ENCODE data around the gene CD74. TPM values are rescaled to one million over a fixed set of nuclear protein-coding genes. Genes with fewer than 3 reads are reported as not detected.

Gene CD74
- total and polyA plus RNA-seq, 2 of the 13 experiments (the other 11 are each of a cell fraction or from before 2014, with no cell fraction given) = 34.1 to 84.4 TPM

DNA sequence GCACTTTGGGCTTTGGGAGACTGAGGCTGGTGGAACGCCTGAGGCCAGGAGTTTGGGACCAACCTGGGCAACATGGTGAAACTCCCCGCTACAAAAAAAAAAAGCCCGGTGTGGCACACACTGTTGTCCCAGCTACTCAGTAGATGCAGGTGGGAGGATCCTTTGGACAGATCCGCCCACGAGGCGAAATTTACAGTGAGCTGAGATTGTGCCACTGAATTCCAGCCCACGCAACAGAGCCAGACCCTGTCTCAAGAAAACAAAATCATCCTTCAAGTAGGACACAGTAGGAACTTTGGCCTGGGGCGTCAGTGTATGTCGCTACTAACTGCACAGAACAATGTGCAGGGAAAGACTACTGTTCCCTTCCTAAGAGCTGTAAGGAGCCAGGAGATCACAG, 32.1 kb upstream of the CD74 start:
- POLR2A ChIA-PET = interaction anchor here (0.9 to 1.2 kb wide), 2 partner anchors 16 to 20 kb away, joined by 3 to 4 read pairs; no protein-coding TSS in a partner anchor
- ATAC-seq = no peak
- peaks cover 56% of the 10 kb centered on the region for H4K20me1 ChIP-seq (ENCODE audit: insufficient read depth, low read length)
- no peak overlapping the region for H3K9ac ChIP-seq (ENCODE audit: insufficient read depth, low read depth, low read length)
- no peak overlapping the region for H2AFZ ChIP-seq (ENCODE audit: low read length)
- H3K27me3 ChIP-seq (ENCODE audit: control insufficient read depth in 1 of 2, insufficient read depth in 2 of 2, low read length in 2 of 2) = no peaks in the 10 kb centered on the region; a peak in 1 of 5 replicates
- no peaks in the 10 kb centered on the region for H3K9me3 ChIP-seq (ENCODE audit: low read length)
- peaks cover 19 to 45% of the 10 kb centered on the region in 2 experiments for H3K36me3 ChIP-seq (replicated peaks in 1 of 2; ENCODE audit: control insufficient read depth in 1 of 2, insufficient read depth in 2 of 2, low read length in 2 of 2)
- WGBS (ENCODE audit: low lambda C conversion rate) = 97% methylated on average over 9 of the region's 9 CpGs
- H3K27ac ChIP-seq (ENCODE audit: extremely low read length, insufficient read depth, low read length) = no peak overlapping the region
- CTCF ChIA-PET (ENCODE audit: low intra/inter-chr PET ratio, low total read pairs) = no interaction called here
- H3K4me1 ChIP-seq (ENCODE audit: insufficient read depth, low read length) = peaks cover 28% of the 10 kb centered on the region
- intact Hi-C loops (cut with micrococcal nuclease; ENCODE audit: unreplicated experiment) = no loop called here
- BruUV-seq (replicated peaks) = no TSS peak
- H3K79me2 ChIP-seq (ENCODE audit: insufficient read depth, low read length) = peaks cover 35% of the 10 kb centered on the region
- no peak overlapping the region for H3K4me3 ChIP-seq (replicated peaks in 1 of 3; ENCODE audit: insufficient read depth in 1 of 3, low read depth in 2 of 3, low read length in 3 of 3)
- DNase-seq (ENCODE audit: low spot score) = no peak
- no peak overlapping the region for H3K4me2 ChIP-seq (ENCODE audit: low read depth, low read length)
- FAIRE-seq = no peak
- in situ Hi-C loops (cut with HindIII; ENCODE audit: extremely low pct_ligation_motif_present, low pct_unique_long_range_greater_than_20kb) = loop anchor here (10.0 kb wide), 1 partner anchor 150 kb away; no protein-coding TSS in a partner anchor
- TF ChIP-seq GABPB1 (CRISPR knock-in tag; IDR thresholded peaks at IDR 0.05) (no peak), HNF4A (CRISPR knock-in tag; IDR thresholded peaks at IDR 0.05) (no peak), RORA (CRISPR knock-in tag; IDR thresholded peaks at IDR 0.05) (no peak), ZNF121 (CRISPR knock-in tag; IDR thresholded peaks at IDR 0.05) (no peak), HIVEP1 (CRISPR knock-in tag; IDR thresholded peaks at IDR 0.05) (no peak), SMARCE1 (IDR thresholded peaks at IDR 0.05; ENCODE audit: borderline replicate concordance) (no peak), ZMYM4 (CRISPR knock-in tag; IDR thresholded peaks at IDR 0.05) (no peak), RFXAP (CRISPR knock-in tag; IDR thresholded peaks at IDR 0.05; ENCODE audit: borderline replicate concordance) (no peak), ZNF746 (CRISPR knock-in tag; IDR thresholded peaks at IDR 0.05) (no peak)
- TF ChIP-seq, protein P1, sequence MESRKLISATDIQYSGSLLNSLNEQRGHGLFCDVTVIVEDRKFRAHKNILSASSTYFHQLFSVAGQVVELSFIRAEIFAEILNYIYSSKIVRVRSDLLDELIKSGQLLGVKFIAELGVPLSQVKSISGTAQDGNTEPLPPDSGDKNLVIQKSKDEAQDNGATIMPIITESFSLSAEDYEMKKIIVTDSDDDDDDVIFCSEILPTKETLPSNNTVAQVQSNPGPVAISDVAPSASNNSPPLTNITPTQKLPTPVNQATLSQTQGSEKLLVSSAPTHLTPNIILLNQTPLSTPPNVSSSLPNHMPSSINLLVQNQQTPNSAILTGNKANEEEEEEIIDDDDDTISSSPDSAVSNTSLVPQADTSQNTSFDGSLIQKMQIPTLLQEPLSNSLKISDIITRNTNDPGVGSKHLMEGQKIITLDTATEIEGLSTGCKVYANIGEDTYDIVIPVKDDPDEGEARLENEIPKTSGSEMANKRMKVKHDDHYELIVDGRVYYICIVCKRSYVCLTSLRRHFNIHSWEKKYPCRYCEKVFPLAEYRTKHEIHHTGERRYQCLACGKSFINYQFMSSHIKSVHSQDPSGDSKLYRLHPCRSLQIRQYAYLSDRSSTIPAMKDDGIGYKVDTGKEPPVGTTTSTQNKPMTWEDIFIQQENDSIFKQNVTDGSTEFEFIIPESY (CRISPR knock-in tag; IDR thresholded peaks at IDR 0.05) = no peak
- TF ChIP-seq, protein P2, sequence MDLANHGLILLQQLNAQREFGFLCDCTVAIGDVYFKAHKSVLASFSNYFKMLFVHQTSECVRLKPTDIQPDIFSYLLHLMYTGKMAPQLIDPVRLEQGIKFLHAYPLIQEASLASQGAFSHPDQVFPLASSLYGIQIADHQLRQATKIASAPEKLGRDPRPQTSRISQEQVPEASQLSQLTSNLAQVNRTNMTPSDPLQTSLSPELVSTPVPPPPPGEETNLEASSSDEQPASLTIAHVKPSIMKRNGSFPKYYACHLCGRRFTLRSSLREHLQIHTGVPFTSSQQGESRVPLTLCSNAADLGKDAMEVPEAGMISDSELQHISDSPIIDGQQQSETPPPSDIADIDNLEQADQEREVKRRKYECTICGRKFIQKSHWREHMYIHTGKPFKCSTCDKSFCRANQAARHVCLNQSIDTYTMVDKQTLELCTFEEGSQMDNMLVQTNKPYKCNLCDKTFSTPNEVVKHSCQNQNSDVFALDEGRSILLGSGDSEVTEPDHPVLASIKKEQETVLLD (CRISPR knock-in tag; IDR thresholded peaks at IDR 0.05; ENCODE audit: low read depth) = no peak
- TF ChIP-seq, protein P3, sequence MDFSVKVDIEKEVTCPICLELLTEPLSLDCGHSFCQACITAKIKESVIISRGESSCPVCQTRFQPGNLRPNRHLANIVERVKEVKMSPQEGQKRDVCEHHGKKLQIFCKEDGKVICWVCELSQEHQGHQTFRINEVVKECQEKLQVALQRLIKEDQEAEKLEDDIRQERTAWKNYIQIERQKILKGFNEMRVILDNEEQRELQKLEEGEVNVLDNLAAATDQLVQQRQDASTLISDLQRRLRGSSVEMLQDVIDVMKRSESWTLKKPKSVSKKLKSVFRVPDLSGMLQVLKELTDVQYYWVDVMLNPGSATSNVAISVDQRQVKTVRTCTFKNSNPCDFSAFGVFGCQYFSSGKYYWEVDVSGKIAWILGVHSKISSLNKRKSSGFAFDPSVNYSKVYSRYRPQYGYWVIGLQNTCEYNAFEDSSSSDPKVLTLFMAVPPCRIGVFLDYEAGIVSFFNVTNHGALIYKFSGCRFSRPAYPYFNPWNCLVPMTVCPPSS (IDR thresholded peaks at IDR 0.05) = no peak

Data from HepG2 (cell line).